Stimulated activated CD8-positive, alpha-beta memory T cell treated with anti-CD3 and anti-CD28 coated beads, Interleukin-2, amount 100 ng/mL, for 48 hours (primary cell): ENCODE data around the gene CDRT4.

Experiments
- DNase-seq, 2 donors: peaks; one replicate each; pipeline ENCODE4 v3.0.0-alpha.2; 2020; ENCODE audit warnings: low read depth in 2 of 2

The CDRT4 gene

DNA sequence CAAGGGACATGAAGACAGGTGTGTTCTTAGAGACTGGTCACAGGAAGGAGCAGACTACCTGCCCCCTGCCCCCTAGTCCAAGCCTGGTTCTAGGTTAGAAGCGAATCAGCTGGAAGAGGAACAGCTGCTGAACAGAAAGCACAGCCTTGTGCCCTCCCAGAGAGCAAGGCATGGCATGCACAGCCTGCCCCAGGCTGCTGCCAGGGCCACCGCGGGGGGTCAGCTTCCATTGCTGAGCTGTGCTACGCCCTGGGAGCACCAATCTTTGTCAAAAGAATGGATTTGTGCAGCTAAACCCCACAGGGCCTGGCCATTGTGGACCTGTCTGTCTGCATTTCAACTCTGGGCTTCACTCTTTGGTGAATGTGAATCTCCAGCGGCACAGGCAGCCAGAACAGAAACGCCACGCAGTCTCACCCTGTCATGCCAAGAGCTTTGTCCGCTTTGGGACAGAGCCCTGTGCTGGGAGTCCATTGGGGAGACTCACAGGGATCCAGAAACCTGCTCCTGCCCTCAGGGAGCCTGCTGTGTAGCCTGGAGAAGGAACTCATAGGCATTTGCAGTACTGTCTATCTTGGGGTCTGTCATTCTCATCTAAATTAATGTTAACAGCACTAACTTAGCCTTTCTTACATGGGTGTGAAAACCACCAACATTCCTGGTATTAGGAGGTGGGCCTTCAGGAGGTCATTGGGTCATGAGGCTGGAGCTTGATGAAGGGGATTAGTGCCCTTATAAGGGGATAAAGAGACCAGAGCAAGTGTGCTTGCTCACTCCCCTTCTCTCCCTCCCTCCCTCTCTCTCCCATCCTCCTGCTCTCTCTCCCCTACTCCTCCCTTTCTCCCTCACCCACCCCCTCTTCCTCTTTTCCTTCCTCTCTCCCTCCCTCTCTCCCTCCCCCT, 25.6 kb upstream of the CDRT4 start:
- DNase-seq, result no peak

DNA sequence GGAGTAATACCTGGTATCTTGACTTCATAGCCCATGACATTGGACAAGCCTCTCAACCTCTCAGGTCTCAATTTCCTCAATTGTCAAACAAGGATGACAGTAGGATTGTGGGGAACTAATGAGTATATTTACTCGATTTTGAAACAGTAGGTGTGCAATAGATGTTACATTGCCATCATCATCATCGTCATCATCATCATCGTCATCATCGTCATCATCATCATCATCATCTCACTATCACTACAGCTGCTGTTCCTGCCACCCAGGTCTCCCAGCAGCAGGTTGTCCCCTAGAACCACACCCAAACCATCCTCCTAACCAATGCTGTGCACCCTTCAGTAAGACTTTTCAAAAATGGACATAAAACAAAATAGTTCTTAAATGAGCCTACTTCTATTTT, 24.8 kb upstream of the CDRT4 start:
- DNase-seq, result no peak

DNA sequence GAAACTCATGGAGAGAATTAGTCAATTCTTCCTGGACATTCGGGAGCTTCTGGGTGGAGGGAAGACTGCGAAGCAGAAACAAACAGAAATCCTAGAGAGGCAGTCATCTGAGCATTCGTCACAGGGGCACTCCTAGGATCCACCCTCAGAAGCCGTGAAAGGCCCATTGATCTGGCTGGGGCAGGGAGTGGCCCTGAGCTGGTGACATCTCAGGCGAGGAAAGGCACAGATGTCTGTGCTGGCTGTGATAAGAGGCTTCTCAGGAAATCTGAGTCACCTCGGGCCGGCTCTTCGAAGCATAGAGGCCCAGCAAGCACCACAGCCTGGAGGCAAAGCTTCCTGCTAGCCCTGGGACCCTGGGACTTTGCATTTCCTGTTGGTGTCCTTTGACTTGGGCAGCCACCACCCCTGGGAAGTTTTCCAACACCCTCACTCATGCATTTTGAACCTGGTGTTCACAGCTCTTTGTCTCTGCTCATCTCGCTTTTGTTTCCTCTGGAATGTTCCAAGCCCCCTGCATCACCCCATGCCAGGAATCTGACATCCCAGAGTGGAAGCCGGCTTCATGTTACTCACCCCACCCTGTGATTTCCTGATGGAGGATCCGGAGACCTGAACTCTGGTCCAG, 23.3 kb upstream of the CDRT4 start:
- DNase-seq, result peak in 1 of 2 donors; percentile 42

DNA sequence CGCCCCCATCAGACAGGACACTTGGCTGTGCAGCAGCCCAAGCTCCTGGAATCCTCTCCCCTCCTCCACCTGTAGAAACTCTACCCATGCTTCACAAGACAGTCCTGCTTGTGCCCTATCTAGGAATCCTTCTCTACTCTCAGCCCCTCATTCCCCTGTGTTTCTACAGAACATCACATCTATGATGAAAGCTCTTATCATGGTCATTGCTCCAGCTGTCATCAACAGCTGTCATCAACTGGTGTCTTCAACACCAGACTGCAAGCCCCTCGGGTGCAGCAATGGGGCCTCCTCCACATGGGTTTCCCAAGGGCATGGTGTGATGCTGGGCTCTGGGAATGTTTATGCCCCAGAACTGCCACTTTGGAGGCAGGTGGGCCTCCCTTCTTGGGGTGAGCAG, 21.1 kb upstream of the CDRT4 start:
- no peak for DNase-seq

DNA sequence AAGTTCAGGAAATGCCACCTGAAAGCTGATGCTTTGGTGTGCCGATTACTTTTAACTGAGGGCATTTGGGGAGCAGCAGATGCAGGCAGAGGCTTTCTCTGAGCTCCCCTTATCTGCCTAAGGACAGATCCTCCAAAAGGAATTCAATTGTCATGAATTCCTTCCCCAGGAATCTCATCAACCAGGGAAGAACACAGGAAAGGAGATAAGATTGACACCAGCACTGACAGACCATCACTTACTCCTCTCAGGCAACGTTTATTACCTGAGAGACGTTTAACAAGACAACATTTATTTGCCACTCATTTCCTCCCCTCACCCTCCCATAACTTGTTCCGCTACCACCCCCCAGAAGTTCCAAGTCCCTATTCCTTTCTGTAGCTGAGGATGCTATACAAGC, 17.6 kb upstream of the CDRT4 start:
- DNase-seq, result no peak

DNA sequence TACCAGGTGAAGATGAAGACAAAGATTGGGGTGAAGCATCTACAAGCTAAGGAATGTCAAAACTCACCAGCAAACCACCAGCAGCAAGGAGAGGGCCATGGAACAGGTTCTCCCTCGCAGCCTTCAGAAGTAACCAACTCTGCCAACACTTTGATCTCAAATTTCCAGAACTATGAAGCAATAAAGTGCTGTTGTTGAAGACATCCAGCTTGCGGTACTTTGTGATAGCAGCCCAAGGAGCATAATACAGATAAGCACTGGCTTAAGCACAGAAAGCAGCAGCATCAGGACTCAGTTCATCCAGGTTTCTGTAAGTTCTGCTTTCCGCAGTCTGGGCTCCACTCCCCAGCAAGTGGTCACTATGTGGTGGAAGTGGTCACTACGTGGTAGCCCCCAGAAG, 16.0 kb upstream of the CDRT4 start:
- DNase-seq, result no peak

DNA sequence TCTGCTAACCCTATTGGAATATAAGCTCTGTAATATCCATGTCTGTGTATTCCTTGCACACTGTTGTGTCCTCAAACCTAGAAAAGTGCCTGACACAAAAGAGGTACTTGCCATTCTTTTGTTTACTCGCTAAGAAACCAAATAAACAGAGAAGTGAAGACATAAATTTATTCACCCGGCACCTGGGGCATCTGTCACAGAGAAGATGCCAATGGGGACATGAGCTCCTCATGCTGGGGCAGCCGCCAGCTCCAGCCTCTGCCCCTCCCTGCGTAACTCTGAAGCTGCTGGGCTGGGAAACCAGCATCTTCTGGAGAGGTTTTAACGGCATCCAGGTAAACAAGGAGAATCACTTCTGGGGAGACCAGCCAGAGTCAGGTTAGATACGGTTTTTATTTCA, 15.1 kb upstream of the CDRT4 start:
- DNase-seq, result no peak

DNA sequence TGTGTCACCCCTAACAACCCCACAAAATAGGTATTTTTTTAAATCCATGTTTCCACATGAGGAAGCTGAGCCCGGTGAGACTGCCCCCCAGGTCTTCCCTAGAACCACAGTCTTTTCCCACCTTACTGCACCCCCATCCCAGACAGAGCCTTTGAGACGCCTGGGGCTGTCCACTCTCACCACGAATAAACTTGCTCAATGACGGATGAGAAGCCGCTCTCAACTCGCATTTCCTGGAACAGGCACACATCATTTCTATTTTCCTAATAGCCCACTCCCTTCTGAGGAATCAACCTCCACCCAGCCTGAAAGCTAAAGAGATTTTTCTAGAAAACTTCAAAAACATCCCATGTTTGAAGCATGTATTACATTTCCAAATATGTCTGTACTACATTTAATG, 14.1 kb upstream of the CDRT4 start:
- no peak for DNase-seq

DNA sequence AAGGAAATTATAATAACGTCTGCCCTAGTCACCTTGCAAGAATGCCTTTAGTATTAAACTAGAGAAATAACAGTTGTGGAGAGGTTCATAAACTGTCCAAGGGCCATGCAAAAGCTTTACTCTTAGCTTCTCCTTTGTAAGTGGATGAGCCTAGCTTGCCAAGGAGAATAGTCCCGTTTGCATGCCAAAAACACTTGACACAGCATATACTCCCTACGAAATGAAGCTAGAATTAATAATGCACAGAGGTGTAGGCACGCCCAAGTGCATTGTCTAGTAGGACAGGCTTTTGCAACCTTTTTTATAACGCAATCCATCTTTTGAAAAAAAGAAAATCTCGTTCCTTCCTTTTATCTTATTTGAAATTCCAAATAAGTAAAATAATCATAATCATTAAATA, 12.8 kb upstream of the CDRT4 start:
- no peak for DNase-seq

DNA sequence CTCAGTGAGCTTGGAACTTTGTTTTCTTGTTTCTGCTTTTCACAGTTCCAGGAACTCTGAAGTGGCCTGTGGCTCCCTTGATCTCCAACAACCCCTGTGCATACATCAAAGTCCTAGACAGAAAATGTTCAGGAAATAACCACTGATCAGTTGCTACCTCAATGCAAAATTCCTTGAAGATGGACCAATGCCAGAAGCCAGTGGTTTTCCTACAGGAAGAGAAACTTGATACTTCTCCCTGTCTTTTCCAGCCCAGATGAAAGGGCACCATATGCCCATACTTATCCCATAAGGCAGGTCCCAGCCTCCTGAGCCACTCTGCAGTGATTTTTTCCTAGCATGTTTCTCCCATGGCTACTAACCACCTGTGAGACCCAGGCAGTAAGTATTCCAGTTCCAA, 12.3 kb upstream of the CDRT4 start:
- DNase-seq, result no peak

DNA sequence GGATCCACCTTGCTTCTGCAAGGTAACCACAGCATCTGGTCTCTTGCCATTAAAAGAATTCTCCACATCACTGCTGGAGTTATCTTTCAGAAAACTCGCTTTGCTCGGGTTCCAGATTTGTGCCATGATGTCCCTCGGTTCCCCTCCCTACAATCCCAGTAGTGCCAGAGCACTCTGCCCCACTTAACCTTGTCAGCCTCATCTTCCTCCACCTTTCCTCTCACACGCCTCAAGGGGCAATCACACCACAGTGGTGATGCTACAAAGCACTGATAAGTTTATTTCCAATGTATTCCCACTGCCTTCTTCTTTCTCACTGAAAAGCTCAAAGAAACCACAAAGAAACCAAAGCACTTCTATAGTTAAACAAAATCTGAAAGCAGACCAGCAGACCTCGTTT, 11.4 kb upstream of the CDRT4 start:
- DNase-seq, result no peak

DNA sequence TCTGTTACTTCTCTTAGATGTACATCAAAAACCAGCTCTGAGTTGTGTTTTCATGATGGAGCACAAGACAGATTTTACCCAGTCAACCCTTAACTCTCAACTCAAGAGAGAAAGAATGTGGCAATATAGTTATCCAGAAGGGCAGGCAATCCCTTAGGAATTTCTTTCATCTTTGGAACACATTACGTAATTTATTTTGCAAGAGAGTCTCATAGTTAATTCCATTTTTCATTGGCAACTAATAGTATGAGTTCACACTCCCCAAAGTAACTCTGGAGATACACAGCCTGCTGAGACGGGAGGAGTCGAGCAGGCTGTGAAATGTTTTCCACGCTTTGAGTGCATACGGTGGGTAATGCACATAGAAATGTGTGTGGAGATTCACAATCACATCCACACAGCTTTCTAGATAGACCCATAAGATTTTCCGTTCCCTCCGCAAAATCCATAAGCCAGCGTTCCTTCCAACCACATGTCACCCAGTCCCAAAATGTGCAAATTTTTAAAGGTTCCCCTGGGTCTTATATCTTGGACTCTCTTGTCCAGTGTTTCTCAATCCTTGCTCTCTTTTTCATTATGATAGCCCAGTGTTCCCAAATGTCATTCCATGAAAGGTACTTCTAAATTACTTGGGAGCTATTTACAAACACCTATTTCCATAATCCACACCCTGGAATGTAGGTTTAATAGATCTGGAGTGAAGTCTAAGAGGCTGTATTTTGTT, 8.4 kb upstream of the CDRT4 start:
- no peak for DNase-seq

DNA sequence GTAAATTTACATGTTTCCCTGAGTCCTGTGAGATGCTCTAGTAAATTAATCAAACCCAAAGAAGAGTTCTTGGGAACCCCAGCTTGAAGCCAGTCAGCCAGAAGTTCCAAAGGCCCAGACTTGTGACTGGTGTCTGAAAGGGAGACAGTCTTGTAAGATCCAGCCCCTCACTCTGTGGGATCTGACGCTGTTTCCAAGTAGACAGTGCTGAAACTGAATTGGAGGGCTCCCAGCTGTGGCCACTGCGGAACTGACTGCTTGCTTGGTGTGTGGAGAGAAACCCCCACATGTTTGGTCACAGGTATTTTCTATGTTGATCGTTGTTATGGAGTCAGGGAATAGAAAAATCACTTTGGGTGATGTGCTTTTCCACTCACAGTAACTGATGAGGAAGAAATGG, 5.5 kb upstream of the CDRT4 start:
- DNase-seq, result no peak

DNA sequence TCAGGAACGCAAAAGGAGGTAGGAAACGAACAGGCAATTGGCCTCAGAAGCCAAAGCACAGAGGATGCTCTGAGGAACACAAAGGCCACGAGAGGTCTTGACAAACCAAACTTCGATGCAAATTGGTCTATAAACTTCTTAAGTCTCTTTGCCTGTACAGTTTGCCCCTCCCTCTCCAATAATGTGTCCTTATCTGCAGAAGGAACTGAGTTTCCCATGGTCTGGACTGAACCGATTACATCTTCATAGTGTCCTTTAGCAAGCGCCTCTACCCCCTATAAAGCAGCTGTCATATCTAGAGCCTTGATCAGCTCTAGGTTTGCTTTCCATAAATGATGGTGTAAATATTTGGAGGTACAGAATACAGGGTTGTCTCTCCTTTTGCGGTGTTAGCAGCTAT, 3.1 kb upstream of the CDRT4 start:
- no peak for DNase-seq

DNA sequence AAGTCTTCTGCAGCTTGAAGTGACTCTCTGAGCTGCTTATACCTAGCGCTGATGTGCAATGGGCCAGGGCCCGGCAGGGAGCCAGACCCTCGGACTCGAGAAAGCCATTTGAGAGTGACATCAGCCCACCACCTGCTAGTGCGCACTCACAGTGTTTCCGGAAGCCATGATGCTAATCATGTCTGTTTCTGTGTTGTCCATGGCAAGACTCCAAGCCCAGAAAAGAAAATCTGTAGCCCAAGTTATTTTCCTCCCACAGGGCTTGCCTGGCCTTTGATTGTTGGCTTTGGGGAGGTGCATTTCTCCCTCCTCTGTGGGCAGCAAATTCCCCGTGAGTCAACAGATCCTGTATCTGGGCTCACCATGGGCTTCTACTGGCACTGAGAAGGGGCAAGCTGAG, 1.8 kb upstream of the CDRT4 start:
- no peak for DNase-seq

DNA sequence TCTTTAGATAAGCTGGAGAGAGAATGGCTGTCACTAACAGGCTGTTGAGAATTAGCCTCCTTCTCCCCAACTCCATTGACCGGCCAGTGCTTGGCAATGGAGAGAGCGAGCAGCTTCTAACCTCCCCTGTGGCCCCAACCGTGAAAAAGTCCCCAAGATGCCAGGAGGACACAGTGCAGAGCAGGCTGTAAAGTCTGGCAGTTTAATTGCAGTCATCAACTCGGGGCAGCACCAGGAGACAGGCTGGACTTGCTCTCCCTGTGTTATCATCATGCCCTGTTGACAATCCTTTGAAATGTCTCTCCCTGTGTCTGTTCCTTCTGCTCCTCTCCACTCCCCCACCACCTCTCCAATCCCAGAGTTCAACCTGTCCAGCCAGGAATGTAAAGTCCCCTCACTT, 705 bp upstream of the CDRT4 start:
- no peak for DNase-seq

DNA sequence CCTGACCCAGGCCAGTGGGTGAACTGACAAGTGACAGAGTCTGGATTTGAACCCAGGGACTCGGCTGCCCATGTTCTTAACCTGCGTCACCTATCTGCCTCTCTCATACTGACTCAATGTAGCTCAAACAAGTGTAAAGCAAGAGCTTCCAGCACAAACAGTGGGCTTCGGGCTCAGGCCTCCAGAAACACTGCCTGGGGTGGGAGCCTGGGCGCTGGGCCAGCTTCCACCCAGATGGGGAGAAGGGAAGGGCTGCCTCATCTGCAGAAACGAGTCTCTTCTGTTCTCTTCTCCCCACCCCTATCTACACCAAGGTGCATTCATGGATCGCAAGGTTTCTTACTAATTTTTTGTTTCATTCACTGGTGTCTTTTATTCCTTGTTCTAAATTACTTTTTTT, 1.3 kb downstream of the CDRT4 start:
- DNase-seq, result no peak

DNA sequence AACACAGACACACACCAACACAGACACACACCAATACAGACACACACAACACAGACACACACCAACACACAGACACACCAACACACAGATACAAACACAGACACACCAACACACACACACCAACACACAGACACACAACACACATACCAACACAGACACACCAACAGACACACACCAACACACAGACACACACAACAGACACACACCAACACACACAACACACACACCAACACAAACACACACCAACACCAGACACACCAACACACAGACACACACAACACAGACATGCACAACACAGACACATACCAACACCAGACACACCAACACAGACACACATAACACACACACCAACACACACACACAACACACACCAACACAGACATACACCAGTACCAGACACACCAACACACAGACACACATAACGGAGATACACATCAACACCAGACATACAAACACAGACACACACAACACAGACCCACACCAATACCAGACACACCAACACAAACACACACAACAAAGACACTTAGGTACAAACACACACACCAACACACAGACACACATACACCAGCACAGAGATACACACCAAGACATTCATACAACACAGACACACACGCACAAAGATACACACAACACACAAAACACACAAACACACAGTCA, 2.2 kb downstream of the CDRT4 start:
- DNase-seq, result no peak

DNA sequence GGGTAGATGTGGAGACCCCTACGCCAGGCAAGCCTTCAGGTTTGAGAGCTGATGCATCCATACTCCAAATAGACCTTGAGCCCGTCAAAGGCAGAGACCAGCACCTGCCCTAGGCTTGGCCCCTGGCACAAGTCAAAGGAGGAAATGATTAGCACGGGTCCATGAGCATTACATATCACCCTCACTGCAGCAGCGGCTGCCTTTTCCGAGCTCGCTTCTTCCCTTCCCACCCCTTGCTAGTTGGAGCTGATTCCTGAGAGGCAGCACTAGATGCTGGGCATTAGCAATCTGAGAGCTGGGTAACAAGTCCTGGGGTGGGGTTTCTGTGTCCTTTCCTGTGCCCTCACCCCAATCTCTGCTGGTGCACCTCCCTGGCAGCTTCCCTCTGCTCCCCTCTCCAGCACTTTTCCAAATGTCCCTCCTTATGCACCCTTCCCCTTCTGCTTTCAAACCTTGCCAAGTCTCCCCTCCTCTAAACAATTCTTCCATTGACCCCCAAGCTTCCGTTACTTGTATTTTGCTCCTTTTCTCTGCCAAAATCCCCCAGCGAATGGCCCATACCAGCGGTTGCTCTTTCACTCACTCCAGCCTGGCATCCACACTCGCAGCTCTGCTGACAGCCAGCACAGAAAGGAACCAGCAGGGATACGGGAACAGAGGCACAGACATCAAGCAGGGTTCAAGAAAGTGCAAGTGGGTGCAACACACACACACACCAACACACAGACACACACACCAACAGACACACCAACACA, 3.0 kb downstream of the CDRT4 start:
- DNase-seq, result no peak

DNA sequence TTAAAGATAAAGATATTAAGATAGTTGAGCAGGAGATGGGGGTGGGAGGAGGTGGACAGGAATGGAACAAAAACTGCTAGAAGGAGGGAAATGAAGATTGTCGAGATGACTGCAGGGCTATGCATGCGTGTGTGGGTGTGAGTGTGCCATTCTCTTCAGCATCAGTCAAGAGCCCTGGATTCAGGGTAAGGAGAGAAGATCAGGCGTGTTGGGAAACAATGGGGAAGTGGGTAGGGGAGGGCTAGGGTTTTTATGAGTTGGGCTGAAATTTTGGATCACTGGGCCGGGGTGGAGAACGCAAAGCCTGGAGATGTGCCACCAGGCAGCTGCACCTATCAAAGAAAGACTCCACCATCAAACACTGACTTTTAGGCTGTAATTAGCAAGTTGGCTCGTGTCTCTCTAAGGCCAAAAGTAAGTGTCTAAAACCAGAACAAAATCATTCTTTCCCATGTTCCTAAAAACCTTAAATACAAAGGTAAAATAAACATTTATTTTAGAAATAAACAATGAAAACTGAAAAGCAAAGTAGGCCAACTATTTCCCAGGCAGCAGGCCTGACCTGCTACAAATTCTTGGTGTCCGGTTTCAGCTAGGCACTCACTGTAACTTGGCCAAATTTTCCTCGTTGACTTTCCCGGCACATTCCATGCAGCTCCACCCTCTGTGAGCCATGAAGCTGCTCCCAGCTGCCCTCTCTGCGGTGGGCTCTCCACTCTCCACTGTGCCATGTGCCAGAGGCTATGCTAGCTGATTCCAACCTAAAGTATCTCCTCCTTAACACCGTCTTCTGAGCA, 4.2 kb downstream of the CDRT4 start:
- no peak for DNase-seq

DNA sequence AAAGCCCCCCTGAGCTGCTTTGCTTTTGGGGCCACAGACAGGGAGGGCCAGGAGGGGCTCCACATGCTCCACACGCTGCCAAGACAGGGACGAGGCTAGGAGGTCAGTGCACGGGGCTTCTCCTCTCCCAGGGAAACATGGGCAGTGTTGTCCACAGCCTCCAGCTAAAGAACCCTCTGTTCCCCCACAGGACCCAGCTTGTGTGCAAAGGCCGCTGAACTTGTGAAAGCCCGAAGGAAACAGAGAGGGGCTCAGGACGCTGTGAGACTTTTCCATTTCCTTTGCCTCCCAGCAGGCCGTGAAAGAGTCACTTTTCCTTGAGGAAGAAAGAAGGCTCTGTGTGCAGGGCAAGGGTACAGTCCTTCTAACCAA, 9.7 kb downstream of the CDRT4 start:
- DNase-seq, result no peak
